Measurements from ENCODE around the gene NRP1.
"Not testable (repeated sequence)": the region's sequence is repeated elsewhere in the genome, so short reads cannot be mapped to it uniquely, and the experiment has no call there.

Gene NRP1

DNA sequence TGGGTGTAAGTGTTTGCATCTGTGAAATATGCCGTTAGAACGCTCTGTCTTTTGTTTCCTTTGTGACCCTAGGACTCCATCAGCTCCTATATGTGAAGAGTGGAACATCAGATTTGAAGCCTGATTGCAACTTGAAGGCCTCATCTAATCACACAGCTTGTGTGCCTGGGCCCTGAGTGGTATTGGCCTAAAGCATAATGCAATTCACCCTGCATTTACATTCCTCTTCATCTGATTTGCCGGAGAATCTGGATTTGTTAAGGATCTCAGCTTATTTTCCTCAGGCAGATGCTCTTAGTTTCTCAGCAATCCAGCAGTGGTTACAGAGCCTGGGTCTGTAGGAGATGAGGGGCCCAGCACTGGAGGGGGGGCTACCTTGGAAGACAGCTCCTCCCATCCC lies 193.2 kb downstream of the NRP1 start:
- DNase-seq, result no peak

DNA sequence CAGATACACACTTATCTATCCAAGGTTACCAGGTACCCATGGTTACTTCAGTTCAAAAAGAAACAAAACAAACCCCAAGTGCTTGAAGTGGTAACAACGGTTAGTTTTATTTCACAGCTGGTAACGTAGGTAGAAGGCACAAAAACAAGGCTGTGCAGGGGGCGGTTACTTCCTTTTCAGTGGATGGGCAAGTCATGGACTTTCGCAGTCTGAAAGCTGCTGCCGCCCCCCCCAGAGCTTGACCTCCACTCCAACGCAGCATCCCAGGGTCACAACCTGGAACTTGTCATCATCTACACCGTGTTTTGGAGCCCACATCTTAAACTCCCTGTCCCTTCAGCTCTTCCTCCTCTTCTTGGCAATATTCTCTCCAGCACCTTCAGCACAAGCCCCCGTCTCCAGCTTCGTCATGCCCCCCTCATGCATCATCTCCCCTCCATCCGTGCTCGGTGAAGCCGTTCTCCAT lies 195.3 kb downstream of the NRP1 start:
- no peak for DNase-seq

DNA sequence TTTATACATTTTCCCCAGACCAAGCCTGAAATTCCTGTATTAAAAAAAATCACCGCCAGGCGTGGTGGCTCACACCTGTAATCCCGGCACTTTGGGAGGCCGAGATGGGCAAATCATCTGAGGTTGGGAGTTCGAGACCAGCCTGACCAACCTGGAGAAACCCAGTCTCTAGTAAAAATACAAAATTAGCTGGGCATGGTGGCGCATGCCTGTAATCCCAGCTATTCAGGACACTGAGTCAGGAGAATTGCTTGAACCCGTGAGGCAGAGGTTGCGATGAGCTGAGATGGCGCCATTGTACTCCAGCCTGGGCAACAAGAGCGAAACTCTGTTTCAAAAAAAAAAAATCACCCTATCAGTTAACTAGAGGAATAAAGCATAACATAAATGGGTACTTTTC lies 195.8 kb downstream of the NRP1 start:
- DNase-seq, result not testable (repeated sequence)

DNA sequence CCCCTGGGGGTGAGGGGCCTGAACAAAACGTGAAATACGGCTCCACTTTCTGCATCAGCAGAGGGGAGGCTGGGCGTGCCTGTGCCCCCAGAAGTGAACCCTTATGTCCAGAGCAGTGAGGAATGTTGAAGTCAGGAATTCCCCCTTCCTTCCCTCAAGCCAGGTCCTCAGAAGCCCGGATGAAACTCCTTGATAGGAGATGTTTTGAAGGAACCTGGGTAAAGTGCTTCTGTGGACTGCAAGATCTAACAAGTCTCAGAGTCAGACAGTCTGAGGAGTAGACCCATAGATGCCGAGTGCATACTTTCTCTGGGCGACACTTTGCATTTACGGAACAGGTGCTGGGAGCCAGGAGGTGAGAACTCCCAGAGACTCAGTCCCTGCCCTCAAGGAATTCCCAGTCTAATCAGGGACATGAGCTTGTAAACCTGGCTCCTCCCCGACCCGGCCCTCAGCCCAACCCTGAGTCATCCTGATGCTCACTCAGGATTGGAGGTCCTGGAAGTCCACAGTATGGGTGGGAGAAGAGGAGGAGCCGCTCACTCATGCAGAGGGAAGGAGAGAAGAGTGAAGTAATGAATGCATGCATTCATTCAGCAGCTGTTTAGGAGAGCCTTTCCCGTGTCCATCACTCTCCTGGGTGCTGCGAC lies 197.0 kb downstream of the NRP1 start:
- no peak for DNase-seq

DNA sequence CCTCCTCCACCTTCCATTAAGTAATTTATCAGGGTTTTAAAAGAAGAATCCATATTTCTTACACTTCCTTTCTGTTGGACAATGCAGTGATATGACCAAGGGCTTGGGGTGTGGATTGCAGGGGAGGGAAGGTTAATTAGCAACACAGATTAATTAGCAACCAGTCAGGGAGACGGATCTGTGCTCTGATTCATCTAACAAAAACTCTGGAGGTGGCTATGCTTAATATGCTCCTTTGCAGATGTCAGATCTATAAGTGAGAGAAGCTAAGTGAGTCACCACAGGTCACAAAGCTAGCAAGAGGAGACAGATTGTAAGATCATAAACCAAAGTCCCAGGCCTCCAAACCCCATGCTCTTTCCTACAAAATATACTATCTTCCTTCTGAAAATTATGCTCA lies 197.7 kb downstream of the NRP1 start:
- DNase-seq, result no peak

DNA sequence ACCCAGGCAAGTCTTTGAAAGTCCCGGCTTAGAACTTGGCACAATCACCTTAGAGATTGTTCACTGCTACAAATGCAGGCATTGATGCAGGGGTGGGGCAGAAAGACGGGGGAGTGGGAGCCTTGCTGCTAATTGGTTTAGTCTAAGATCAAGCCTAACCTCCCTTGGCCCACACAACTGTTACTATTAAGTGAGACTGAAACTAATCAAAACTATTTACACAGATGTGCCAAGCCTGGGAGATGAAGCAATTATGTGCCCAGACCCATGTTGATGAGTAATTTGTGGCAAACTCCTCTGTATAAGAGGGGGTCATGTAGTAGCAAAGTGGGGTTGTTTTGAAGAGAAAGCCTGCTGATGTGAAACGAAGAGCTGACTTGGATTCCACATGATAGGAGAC lies 198.2 kb downstream of the NRP1 start:
- no peak for DNase-seq

DNA sequence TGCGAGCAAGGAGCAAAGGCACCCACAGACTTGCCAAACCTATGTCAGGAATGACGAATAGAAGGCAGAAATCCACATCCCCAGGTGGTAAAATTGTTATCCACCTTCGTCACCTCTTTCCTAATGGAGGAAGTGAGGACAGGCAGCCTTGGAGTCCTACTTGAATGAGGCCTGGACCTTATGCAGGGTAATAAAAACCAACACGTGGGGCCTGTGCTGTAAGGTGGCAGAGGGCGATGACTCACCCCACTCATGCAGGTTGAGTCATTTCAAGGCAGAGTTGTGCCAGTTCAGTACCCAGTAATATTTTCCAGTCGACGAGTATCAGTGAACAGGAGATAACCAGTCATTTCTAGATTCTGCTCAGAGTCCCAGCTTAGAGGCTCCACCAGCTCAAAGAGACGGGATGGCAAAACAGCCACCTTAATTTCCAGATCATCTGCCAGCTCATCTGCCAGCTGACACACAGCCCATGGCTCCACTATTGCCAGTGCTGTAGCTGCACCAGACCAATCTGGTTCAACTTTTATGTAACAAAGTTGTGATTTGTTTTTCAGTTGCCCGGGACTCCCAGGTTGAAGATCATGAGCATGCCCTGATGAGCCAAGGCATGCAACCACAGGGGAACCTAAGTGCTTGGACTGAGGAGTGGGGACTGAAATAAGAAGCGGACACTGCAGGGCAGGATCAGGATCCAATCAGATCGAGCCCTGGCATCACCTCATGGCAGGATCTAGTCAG lies 200.3 kb downstream of the NRP1 start:
- DNase-seq, result no peak

DNA sequence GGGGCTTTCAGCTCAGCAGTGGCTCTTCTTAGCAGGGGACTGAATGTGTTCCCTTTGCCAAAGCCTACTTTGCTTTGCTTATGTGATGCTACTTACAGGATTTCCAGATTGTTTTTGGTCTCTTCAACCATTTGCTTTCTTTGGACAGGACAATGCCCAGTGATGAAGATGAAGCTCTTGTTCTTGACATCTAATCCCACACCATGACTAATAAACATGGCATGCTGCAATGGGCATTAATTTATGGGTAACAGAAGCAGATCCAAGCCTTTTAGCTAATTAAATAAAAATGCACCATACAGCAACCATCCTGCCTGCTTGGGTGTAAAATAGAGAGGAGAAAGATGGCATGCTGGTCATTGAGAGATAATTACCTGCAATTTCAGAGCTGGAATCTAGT lies 200.9 kb downstream of the NRP1 start:
- no peak for DNase-seq

DNA sequence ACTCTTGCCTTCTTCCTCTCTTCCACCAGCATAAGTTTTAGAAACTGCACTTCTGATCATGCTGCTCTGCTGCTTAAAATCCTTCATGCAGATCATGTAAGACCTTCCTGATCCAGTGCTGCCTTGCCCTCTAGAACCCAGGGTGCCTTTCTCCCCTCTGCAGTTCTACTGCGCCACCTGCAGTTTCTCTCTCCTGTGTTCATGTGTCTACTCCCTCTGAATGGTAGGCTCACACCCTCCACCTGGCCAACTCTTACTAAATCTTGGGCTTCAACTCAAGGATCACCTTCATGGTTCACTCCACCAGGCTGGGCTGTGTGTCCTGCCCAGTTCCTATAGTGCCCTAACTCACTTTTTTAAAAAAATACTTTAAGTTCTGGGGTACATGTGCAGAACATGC lies 201.8 kb downstream of the NRP1 start:
- no peak for DNase-seq

DNA sequence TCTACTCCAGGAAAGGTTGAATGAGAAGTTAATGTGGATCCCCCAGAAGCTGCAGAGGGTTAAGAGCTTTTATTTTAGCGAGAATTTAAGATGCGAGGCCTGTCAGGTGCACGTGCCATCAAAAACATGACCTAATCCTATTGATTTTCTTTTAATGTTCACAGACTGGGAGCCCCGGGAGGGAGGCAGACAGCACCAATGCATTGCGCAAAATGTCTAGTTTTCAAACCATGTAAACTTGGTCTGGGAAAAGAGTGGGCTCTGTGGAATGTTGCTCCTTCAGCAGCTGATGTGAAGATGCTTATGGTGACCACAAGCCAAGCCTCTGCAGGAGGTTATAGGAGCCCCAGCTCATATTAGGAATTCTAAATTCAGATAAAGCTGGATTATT lies 204.5 kb downstream of the NRP1 start:
- no peak for DNase-seq

DNA sequence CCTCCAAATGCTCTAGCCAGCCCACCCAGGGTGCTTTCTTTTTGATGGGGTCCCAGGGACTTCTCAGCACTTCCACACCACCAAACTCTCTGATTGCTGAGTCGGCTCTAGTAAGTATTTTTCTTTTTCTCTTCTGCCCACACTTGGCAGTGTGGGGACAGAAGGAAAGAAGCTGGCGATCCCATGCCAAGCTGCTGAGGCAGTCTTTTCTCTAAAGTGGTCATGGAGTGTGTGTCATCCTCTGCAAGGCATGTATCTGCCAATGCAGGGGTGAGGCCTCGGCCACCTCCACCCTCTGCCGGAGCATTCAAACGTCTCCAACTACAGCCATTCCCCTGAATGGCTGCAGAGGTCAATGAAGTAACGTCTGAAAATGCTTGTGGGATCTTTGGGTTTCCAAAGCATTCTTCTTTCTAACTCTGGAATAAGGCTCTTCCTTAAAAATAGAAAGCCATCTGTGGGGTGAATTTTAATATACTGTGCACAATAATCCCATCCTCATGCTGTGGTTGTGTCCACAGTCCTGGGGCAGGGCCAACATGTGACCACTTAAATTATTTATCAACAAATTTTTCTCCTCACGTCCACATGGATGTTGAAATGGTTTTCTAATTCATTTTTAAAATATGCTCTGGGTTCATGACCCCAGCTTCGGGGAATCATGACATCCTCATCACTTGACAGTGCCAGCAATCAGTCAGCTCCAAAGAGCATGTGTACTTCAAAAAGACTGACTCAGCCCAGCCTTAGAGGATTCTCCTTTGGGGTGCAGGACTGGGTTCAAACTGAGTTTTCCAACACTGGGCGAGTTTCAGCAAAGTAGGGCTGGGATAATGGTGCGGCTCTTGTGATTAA lies 205.1 kb downstream of the NRP1 start:
- no peak for DNase-seq

DNA sequence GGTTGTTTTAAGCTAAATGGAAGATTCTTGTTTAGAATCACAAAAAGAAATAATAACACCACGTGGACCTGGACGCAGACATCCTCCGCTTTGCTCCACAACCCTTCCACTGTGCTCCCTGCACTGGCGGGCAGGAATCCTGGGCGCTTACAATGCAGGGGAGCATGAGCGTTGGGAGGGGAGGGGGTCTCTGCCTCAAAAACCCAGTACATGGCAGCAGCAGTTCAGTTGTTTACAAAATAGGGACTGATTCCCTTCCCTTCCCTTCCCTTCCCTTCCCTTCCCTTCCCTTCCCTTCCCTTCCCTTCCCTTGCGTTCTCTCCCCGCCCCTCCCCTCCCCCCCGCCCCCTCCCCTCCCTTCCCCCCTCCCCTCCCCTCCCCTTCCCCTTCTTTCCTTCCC lies 206.8 kb downstream of the NRP1 start:
- DNase-seq, result no peak
